ENCODE data around the gene UGT2B17.
"Not testable (repeated sequence)": the region's sequence is repeated elsewhere in the genome, so short reads cannot be mapped to it uniquely, and the experiment has no call there.

The UGT2B17 gene

DNA sequence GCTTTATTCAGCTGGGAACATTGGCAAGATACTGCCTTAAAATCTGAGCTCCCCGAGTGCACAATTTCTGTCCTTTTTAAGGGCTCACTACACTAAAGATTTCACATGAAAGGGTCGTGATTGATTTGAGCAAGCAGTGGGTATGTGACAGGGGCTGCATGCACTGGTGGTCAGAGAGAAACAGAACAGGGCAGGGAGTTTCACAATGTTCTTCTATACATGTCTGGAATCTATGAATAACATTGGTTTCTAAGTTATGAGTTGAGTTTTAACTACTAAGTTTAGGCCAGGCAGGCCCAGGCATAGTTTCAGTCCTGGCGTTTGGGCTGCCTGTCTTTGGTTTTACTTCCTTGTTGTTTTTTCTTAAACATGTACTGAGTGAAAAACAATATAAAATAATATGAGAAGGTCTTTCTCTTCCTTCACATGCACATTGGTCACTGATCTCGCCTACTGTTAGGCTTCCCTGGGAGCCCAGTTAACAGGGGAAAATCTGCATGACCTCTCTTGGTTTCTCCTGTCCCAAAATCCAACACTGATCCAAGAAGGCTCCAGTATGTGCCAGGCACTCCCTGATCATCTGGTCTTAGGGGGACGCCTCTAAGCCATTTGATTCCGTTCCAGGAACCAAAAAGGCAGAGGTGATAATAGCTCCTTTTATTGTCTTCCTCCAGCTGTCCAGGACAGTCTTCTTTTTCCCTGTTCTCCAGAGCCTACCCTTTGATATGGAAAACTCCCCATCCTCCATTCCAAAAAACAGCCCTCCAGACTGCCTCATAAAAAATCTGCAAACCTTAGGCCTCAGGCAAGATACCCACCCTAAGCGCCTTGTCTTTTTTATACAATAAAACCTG, at the start of gene UGT2B17:
UGT2B17 (minus strand) TSS at position 51 of the 854 bp plus-strand sequence. CDS start 7,838 bp downstream, outside the sequence.
- DNase-seq (ENCODE audit: extremely low spot score, insufficient read length, low read depth) (peak; percentile 9), FAIRE-seq (peak; percentile 96)

DNA sequence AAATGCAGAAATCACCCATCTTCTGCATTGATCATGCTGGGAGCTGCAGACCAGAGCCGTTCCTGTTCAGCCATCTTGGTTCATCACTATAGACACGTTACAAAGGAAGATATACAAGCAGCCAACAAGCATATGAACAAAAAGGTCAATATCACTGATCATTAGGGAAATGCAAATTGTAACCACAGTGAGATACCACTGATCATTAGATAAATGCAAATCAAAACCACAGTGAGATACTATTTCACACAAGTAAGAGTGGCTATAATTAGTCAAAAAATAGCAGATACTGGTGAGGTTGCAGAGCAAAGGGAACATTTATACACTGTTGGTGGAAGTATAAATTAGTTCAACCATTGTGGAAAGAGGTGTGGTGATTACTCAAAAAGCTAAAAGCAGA, 46.6 kb upstream of the UGT2B17 start:
- peak; percentile 83 for FAIRE-seq
- not testable (repeated sequence) for DNase-seq (ENCODE audit: extremely low spot score, insufficient read length, low read depth)

DNA sequence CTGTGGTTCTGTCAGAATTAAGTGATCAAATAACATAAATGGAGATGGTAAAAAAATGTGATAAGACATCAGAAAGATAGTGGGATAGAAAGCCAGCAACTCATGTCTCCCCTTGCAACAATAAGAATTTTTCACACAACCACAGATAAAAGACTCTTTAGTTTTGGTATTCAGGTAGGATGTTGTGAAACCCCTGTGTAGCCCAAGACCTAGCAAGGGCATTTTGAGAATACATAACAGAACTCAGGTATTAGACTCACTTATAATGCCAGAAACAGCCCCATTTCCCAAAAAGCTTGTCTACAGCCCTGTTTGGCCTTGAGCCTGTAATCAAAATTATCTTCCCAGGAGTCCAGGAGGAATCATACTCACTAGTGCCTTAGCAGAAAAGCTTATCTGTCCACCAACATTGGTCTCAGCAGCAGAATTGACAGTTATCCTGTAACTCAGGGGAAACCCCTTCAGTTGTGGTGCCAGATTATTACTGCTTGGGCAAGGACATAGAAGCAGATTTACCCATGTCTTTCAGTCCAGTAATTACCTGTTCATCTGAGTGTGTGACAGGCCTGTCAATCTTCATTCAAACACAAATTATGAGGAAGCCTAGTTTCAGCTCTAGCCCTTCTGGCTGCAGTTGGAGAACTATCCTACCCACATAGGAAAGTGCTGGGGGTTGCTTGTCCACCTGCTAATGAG, 41.0 kb upstream of the UGT2B17 start:
- FAIRE-seq (peak; percentile 70), DNase-seq (ENCODE audit: extremely low spot score, insufficient read length, low read depth) (no peak)

DNA sequence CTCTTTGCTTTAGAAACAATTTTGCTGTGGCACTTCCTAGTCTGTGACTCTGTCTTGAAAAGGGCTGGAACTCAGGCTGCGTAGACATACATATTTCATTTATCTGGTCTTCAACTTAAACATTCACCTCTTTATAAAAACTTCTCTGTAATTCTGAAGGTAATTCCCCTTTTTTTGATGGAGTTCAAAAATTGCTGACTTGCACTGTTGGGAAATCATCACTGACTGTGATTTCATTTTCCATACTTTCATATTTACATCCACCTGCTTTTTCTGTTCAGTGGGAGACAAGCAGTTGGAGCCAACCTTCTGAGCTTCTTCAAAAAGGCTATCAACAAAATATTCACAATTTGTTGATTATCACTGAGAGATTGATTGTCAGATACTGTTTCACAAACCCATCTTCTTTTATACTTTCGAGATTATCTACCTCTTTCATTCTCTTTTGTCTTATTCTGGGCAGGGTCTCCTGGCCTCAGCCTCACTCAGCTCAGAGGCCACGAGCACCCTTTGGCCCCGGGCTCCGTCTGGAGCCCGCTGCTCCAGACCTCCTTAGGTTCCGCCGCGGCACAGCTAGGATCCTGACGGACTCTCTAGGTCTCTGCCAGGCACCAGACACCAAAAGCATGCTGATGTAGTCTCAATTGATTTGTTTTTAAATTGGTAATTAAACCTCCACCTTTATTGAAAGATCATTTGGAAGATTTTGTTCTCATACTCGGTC, 39.7 kb upstream of the UGT2B17 start:
- DNase-seq (ENCODE audit: extremely low spot score, insufficient read length, low read depth) (no peak), FAIRE-seq (no peak)

DNA sequence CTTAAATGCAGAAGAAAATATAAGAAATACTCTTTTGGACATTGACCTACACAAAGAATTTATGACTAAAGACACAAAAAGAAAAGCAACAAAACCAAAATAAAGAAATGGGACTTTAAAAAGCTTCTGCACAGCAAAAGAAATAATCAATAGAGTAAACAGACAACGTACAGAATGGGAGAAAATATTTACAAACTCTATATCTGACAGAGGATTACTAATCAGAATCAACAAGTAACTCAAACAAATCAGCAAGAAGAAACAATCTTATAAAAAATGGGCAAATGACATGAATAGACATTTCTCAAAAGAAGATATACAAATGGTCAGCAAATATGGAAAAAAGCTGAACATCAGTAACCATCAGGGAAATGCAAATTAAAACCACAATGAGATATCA, 37.6 kb upstream of the UGT2B17 start:
- no peak for DNase-seq (ENCODE audit: extremely low spot score, insufficient read length, low read depth)
- no peak for FAIRE-seq

- DNase-seq (ENCODE audit: extremely low spot score, insufficient read length, low read depth) (no peak), FAIRE-seq (no peak)
Measured at GRCh38 chr4:68606240-68606639, 30.1 kb upstream of the UGT2B17 start.

- DNase-seq (ENCODE audit: extremely low spot score, insufficient read length, low read depth) (no peak), FAIRE-seq (no peak)
Measured at GRCh38 chr4:68599150-68599549, 23.0 kb upstream of the UGT2B17 start.

DNA sequence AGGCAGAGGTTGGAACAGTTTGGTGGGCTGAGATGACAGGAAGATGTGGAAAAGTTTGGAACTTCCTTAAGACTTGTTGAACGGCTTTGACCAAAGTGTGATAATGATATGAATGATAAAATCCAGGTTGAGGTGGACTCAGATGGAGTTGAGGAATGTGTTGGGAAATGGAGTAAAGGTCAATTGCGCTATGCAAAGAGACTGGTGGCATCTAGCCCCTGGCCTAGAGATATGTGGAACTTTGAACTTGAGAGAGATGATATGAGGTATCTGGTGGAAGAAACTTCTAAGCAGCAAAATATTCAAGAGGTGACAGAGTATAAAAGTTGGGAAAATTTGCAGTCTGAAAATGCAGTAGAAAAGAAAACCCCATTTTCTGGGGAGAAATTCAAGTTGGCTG, 21.4 kb upstream of the UGT2B17 start:
- no peak for FAIRE-seq
- DNase-seq (ENCODE audit: extremely low spot score, insufficient read length, low read depth), result no peak

DNA sequence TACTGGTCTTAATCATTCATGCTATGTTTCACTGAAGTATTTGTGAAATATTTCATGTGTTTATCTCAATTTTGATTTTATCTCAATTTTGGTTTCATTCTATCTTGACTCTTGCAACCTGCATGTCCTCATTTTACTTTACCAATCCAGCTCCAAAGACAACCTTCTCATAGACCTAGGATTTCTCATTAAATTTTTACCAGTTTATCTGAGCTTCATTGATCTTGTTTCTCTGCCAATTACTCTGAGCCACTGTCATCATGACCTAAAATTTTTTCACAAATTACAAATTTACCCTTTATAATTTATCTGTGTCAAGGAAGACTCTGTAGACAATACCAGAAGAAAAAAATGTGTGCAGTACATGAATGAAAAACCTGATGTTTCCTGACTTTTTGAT, 18.6 kb upstream of the UGT2B17 start:
- FAIRE-seq (no peak), DNase-seq (ENCODE audit: extremely low spot score, insufficient read length, low read depth) (no peak)

GRCh38 chr4:68593112-68593511, 17.0 kb upstream of the UGT2B17 start:
- peak; percentile 36 for FAIRE-seq
- no peak for DNase-seq (ENCODE audit: extremely low spot score, insufficient read length, low read depth)

- no peak for FAIRE-seq
- DNase-seq (ENCODE audit: extremely low spot score, insufficient read length, low read depth), result no peak
Measured at GRCh38 chr4:68592673-68593072, 16.6 kb upstream of the UGT2B17 start.

DNA sequence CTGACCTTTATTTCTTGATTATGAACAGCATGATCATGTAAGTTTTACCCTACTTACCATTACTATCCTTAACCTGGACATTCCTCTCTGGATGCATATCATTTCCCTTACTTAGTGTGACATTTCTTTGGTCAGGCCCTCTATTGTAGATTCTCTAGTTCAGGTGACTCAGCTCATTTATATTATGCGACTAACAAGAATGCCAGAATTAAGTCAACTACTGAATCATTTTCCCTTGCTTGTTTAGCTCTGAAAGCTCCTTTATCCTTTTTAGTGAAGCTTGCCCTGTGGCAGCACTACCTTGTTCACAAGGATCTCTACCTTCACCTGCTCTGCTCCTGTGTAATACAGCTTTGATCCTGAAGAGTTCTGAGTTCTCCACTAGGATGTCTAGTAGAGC, 15.1 kb upstream of the UGT2B17 start:
- FAIRE-seq, result no peak

GRCh38 chr4:68589790-68590189, 13.7 kb upstream of the UGT2B17 start:
- DNase-seq (ENCODE audit: extremely low spot score, insufficient read length, low read depth) (no peak), FAIRE-seq (no peak)

More for the DNA sequence above, 15.1 kb upstream of the UGT2B17 start:
- no peak for DNase-seq (ENCODE audit: extremely low spot score, insufficient read length, low read depth)

DNA sequence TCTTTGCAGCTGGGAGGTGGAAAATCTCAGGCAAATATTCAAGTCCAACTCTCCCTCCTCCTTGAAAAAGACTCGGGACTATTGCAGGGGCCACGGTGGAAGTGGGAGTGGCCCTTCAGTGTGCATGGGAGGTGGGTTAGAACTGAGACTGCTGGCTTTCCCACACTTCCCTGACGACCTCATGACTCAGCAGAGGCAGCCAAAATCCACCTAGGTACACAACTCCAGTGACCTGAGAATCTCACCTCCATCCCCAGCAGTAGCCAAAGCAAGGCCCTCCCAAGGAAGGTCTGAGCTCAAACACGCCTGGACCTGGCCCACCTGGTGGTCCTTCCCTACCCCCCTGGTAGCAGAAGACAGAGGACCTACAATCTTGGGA, 6.2 kb upstream of the UGT2B17 start:
- FAIRE-seq (no peak), DNase-seq (ENCODE audit: extremely low spot score, insufficient read length, low read depth) (no peak)

GRCh38 chr4:68581383-68582338, 5.5 kb upstream of the UGT2B17 start:
- DNase-seq (ENCODE audit: extremely low spot score, insufficient read length, low read depth), result no peak
- no peak for FAIRE-seq

DNA sequence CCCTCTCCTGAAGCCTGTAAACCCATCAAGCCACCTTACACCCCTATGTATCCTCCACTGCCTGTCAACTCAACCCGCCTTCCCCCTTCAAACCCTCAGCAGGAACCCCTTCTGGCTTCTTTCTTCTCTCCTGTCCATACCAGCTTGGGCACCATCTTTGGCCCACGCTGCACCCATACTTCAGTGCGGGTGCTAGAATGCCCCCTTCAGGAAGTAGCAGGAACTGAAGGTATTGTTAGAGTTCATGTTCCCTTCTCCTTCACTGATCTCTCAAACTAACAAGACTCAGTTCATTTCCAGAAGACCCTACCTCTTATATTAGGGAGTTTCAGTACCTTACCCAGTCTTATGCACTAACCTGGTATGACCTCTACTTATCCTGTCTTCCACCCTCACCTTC, 1.5 kb upstream of the UGT2B17 start:
- no peak for FAIRE-seq

DNA sequence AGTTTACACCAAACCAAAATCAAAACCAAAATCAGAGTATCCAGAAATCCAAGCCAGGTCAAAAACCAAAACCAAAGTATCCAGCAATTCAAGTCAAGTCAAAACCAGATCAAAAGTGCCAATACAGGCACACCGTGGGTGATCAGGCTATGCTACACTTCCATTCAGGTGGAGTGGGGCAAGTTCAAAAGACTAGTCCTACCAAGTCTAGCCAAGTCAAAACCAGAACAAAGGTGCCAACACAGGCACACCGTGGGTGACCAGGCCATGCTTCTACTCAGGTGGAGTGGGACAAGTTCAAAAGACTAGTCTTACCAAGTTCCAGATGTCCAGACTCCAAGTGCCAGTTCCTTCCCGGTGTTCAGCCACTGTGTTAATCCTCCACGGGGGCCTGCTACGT, 486 bp downstream of the UGT2B17 start:
- DNase-seq (ENCODE audit: extremely low spot score, insufficient read length, low read depth); FAIRE-seq: not testable (repeated sequence)

More for the DNA sequence above, 1.5 kb upstream of the UGT2B17 start:
- DNase-seq (ENCODE audit: extremely low spot score, insufficient read length, low read depth), result no peak

DNA sequence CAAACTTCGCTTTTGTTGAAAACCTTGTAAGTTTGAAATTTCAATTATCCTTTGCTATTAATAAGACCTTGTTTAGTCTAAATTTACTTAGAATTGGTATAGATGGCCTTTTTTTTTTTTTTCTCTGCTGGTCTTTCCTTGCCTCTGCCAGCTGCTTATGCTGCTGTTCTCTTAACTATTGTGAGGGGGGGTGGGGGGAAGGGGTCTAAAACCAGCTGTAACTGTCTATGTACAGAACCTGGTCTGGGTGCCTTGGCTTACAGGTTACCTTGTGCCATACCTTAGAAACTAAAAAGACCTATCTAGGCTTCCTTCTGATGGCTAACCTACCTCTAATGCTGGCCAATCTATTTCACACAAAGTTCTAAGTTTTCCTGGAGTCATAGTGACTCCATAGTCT, 1.0 kb downstream of the UGT2B17 start:
- DNase-seq (ENCODE audit: extremely low spot score, insufficient read length, low read depth) (no peak), FAIRE-seq (peak; percentile 65)

GRCh38 chr4:68572653-68573170, 3.4 kb downstream of the UGT2B17 start:
- no peak for DNase-seq (ENCODE audit: extremely low spot score, insufficient read length, low read depth)
- FAIRE-seq, result peak; percentile 33

Data from GM18507 (cell line).